Measurements from ENCODE around the gene NEDD4L. TPM values are rescaled to one million over a fixed set of nuclear protein-coding genes. Genes with fewer than 3 reads are reported as not detected.

The NEDD4L gene
- total RNA-seq, 1 experiment from 2014 or later: 42.9 TPM

GRCh38 chr18:58038063-58038462, 6.0 kb upstream of the NEDD4L start:
- Histone ChIP-seq H3K27me3 (ENCODE audit: control insufficient read depth, insufficient read depth, low read length) (no peaks in the 10 kb centered on the region), H3K27ac (ENCODE audit: low read length) (no peak overlapping the region), H3K9me3 (ENCODE audit: control insufficient read depth, insufficient read depth, low read depth, low read length) (no peaks in the 10 kb centered on the region), H3K36me3 (ENCODE audit: control insufficient read depth, insufficient read depth, low read length) (no peaks in the 10 kb centered on the region), H3K4me1 (ENCODE audit: control insufficient read depth, insufficient read depth, low read length) (no peaks in the 10 kb centered on the region), H3K4me3 (ENCODE audit: low read depth in 2 of 2, low read length in 2 of 2) (no peak overlapping the region)
- DNase-seq (ENCODE audit: low read depth, low spot score) (no peak), ATAC-seq (no peak)
- POLR2A ChIA-PET: no interaction called here
- in situ Hi-C loops (cut with HindIII; ENCODE audit: low pct_unique_long_range_greater_than_20kb, low sequenced_read_pairs) (no loop called here), intact Hi-C loops (cut with micrococcal nuclease; ENCODE audit: unreplicated experiment) (no loop called here)
- CTCF ChIA-PET: interaction anchor here (0.6 to 0.7 kb wide), 2 partner anchors 59 to 484 kb away, joined by 3 to 4 read pairs; no protein-coding TSS in a partner anchor
- no TSS peak for BruUV-seq (replicated peaks)
- TF ChIP-seq, protein P1, sequence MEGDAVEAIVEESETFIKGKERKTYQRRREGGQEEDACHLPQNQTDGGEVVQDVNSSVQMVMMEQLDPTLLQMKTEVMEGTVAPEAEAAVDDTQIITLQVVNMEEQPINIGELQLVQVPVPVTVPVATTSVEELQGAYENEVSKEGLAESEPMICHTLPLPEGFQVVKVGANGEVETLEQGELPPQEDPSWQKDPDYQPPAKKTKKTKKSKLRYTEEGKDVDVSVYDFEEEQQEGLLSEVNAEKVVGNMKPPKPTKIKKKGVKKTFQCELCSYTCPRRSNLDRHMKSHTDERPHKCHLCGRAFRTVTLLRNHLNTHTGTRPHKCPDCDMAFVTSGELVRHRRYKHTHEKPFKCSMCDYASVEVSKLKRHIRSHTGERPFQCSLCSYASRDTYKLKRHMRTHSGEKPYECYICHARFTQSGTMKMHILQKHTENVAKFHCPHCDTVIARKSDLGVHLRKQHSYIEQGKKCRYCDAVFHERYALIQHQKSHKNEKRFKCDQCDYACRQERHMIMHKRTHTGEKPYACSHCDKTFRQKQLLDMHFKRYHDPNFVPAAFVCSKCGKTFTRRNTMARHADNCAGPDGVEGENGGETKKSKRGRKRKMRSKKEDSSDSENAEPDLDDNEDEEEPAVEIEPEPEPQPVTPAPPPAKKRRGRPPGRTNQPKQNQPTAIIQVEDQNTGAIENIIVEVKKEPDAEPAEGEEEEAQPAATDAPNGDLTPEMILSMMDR (IDR thresholded peaks at IDR 0.05): no peak
- no peak for TF ChIP-seq TCF7L2 (IDR thresholded peaks at IDR 0.05; ENCODE audit: low read depth, low read length)
- no peak for TF ChIP-seq POLR2AphosphoS5 (IDR thresholded peaks at IDR 0.05; ENCODE audit: low read depth, low read length)
- TF ChIP-seq SIN3A (IDR thresholded peaks at IDR 0.05; ENCODE audit: borderline replicate concordance, insufficient read depth, low read depth, low read length): no peak
- no peak for TF ChIP-seq REST (IDR thresholded peaks at IDR 0.05; ENCODE audit: insufficient read depth in 1 of 2, low read depth in 2 of 2, low read length in 1 of 2)

DNA sequence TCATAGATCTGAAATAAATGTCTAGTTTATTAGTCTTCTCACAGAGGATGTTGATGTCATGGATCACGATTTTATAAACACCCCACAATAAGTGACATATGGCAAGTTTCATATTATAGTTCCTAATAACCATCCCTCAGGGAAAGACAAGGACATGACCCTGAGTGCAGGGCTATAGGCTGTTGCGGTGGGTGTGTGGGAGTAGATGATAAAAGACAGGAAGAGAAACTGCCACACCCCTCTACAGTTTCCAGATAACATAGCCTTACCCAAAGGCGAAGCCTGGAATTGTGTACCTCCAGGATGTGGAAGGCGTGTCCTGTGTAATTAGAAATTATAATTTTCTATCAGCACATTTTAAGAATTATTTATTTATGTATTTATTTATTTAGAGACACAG, 2.4 kb upstream of the NEDD4L start:
- Histone ChIP-seq H3K36me3 (ENCODE audit: control insufficient read depth, insufficient read depth, low read length) (no peaks in the 10 kb centered on the region; the same call in 1 of the 2 replicates), H3K9me3 (ENCODE audit: control insufficient read depth, insufficient read depth, low read depth, low read length) (no peaks in the 10 kb centered on the region), H3K27me3 (ENCODE audit: control insufficient read depth, insufficient read depth, low read length) (no peaks in the 10 kb centered on the region), H3K4me1 (ENCODE audit: control insufficient read depth, insufficient read depth, low read length) (peaks cover 4% of the 10 kb centered on the region), H3K27ac (ENCODE audit: low read length) (no peak overlapping the region), H3K4me3 (ENCODE audit: low read depth in 2 of 2, low read length in 2 of 2) (no peak overlapping the region)
- intact Hi-C loops (cut with micrococcal nuclease; ENCODE audit: unreplicated experiment) (loop anchor here (2.0 to 5.0 kb wide), 2 partner anchors 136 to 161 kb away; no protein-coding TSS in a partner anchor), in situ Hi-C loops (cut with HindIII; ENCODE audit: low pct_unique_long_range_greater_than_20kb, low sequenced_read_pairs) (no loop called here)
- CTCF ChIA-PET: interaction anchor here (0.6 to 0.9 kb wide), 2 partner anchors 80 to 83 kb away, joined by 3 read pairs; no protein-coding TSS in a partner anchor
- BruUV-seq (replicated peaks): no TSS peak
- ATAC-seq: no peak
- DNase-seq (ENCODE audit: low read depth, low spot score): no peak
- no peak for TF ChIP-seq SIN3A (IDR thresholded peaks at IDR 0.05; ENCODE audit: borderline replicate concordance, insufficient read depth, low read depth, low read length)
- TF ChIP-seq, protein P1 (IDR thresholded peaks at IDR 0.05): no peak
- no peak for TF ChIP-seq REST (IDR thresholded peaks at IDR 0.05; ENCODE audit: insufficient read depth in 1 of 2, low read depth in 2 of 2, low read length in 1 of 2)
- no peak for TF ChIP-seq TCF7L2 (IDR thresholded peaks at IDR 0.05; ENCODE audit: low read depth, low read length)
- TF ChIP-seq POLR2AphosphoS5 (IDR thresholded peaks at IDR 0.05; ENCODE audit: low read depth, low read length): no peak
- POLR2A ChIA-PET: interaction anchor here (0.6 kb wide), 1 partner anchor 8 kb away, joined by 3 read pairs; no protein-coding TSS in a partner anchor
